GM12891 (cell line): ENCODE results near the gene OR4X1.
A peak's percentile ranks its signal among the peaks of the same experiment; 100 is the strongest.
"Not testable (repeated sequence)": the region's sequence is repeated elsewhere in the genome, so short reads cannot be mapped to it uniquely, and the experiment has no call there.

Experiments
- DNase-seq: peaks from one replicate; pipeline ENCODE4 v3.0.0; 2011; ENCODE audit warnings: low spot score; ENCODE audit not compliant: insufficient read length
- FAIRE-seq: peaks from 2 replicates; lab custom pipeline; 2011; peaks lifted over from hg19 to GRCh38; lab: Jason Lieb, UNC
- PAX5 ChIP-seq: IDR thresholded peaks from 2 replicates; pipeline ENCODE4 v1.6.1; 2011; ENCODE audit warnings: low read length, moderate library complexity, mild to moderate bottlenecking; ENCODE audit not compliant: insufficient read depth, severe bottlenecking
- POLR2A ChIP-seq: IDR thresholded peaks from 2 replicates; pipeline ENCODE4 v1.6.1; 2011; ENCODE audit warnings: low read depth, low read length, control low read depth
- POLR2AphosphoS5 ChIP-seq: IDR thresholded peaks from 2 replicates; pipeline ENCODE4 v1.6.1; 2011; ENCODE audit warnings: low read depth, low read length, control low read depth
- POU2F2 ChIP-seq: IDR thresholded peaks from 2 replicates; pipeline ENCODE4 v1.6.1; 2011; ENCODE audit warnings: low read depth, mild to moderate bottlenecking, control low read depth, low read length, moderate library complexity
- SPI1 ChIP-seq: IDR thresholded peaks from 2 replicates; pipeline ENCODE4 v1.6.1; 2011; ENCODE audit warnings: low read depth, low read length, control low read depth
- TAF1 ChIP-seq: IDR thresholded peaks from 2 replicates; pipeline ENCODE4 v1.6.1; 2011; ENCODE audit warnings: low read depth, low read length, control low read depth

Gene OR4X1

DNA sequence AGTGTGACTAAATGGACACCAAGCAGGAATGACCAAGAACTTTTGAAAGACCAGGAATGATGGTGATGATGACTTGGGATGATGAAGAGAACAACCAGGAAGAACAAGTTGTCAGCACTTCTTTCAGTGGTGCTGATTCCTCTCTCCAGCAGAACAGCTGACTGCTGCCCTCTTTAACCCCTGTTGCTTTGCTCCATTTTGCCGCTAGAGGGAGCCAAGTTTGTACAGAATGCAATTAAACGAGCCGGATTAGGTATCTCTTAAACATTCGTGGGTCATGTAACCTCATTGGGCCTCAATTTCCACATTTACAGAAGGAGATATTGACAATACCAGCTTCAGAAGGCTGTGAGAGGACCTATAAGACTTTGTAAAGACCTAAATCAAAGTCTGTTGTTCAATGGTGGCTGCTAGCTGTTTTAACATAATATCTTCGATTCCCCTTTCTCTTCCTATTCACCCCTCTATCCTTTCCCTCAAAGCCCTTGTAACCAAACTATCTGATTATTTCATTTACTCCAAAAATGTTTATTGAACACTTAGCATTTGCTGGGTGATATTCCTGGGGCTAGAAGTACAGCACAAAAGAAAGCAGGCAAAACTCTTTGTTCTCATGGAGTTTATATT is 44.2 kb downstream of the OR4X1 start:
- TF ChIP-seq PAX5 (no peak), SPI1 (no peak), POLR2A (no peak), TAF1 (no peak), POU2F2 (no peak), POLR2AphosphoS5 (no peak)
- FAIRE-seq, result peak; percentile 86
- DNase-seq, result peak; percentile 48

- not testable (repeated sequence) for FAIRE-seq, DNase-seq
Measured at GRCh38 chr11:48313590-48313989, 49.9 kb downstream of the OR4X1 start.
